ENCODE data around the gene TRIM67. TPM values are rescaled to one million over a fixed set of nuclear protein-coding genes. Genes with fewer than 3 reads are reported as not detected.

The TRIM67 gene
- total and polyA plus RNA-seq, 9 of the 15 experiments (the other 6 are each of a cell fraction or from before 2014, with no cell fraction given): 0.04 to 0.60 (median 0.31) TPM

DNA sequence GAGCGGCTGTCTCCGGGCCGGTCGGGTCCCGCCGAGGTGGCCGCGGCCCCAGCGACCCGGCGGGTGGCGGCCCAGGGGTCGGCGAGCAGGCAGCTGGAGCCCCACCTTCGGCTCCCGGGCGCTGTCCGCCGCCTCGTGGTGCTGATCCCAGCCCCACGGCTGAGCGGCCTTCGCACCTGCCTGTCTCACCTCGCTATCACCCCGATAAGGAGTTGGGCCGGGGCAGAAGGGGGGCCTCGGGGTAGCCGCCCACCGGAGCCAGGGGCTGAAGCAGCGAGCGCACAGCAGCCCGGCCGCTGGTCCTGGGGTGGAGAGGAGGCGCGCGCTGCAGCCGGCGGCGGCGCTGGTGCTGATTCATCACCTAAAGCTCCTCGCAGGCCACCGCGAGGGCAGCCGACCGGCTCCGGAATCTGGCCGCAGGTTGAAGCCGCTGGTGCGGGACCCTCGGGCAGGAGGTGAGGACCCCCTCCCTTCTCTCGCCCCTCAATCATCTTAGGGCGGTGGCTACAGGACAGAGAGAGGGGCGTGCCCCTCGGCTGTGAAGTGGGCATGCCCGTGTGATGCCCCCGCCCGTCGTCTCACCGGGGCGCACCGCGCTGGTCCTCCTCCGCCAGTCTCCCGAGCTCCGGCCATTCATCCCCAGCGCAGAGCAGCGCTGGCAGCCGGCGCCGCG, 575 bp downstream of the TRIM67 start (continued):
- no peak for TF ChIP-seq CCAR2 (IDR thresholded peaks at IDR 0.05; ENCODE audit: low read depth, low read length)
- no peak for TF ChIP-seq NFYB (IDR thresholded peaks at IDR 0.05; ENCODE audit: extremely low read depth, insufficient read length)
- TF ChIP-seq KDM2B (CRISPR knock-in tag; IDR thresholded peaks at IDR 0.05): no peak; the same call in 1 of the 2 replicates
- TF ChIP-seq, protein P1, sequence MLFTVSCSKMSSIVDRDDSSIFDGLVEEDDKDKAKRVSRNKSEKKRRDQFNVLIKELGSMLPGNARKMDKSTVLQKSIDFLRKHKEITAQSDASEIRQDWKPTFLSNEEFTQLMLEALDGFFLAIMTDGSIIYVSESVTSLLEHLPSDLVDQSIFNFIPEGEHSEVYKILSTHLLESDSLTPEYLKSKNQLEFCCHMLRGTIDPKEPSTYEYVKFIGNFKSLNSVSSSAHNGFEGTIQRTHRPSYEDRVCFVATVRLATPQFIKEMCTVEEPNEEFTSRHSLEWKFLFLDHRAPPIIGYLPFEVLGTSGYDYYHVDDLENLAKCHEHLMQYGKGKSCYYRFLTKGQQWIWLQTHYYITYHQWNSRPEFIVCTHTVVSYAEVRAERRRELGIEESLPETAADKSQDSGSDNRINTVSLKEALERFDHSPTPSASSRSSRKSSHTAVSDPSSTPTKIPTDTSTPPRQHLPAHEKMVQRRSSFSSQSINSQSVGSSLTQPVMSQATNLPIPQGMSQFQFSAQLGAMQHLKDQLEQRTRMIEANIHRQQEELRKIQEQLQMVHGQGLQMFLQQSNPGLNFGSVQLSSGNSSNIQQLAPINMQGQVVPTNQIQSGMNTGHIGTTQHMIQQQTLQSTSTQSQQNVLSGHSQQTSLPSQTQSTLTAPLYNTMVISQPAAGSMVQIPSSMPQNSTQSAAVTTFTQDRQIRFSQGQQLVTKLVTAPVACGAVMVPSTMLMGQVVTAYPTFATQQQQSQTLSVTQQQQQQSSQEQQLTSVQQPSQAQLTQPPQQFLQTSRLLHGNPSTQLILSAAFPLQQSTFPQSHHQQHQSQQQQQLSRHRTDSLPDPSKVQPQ (CRISPR knock-in tag; IDR thresholded peaks at IDR 0.05; ENCODE audit: borderline replicate concordance): no peak
- no peak for TF ChIP-seq ZNF174 (CRISPR knock-in tag; IDR thresholded peaks at IDR 0.05)
- peak; percentile 38 for TF ChIP-seq TCF3 (CRISPR knock-in tag; IDR thresholded peaks at IDR 0.05)
- no peak for TF ChIP-seq ZNF696 (CRISPR knock-in tag; conservative IDR thresholded peaks at IDR 0.05)
- TF ChIP-seq, protein P2, sequence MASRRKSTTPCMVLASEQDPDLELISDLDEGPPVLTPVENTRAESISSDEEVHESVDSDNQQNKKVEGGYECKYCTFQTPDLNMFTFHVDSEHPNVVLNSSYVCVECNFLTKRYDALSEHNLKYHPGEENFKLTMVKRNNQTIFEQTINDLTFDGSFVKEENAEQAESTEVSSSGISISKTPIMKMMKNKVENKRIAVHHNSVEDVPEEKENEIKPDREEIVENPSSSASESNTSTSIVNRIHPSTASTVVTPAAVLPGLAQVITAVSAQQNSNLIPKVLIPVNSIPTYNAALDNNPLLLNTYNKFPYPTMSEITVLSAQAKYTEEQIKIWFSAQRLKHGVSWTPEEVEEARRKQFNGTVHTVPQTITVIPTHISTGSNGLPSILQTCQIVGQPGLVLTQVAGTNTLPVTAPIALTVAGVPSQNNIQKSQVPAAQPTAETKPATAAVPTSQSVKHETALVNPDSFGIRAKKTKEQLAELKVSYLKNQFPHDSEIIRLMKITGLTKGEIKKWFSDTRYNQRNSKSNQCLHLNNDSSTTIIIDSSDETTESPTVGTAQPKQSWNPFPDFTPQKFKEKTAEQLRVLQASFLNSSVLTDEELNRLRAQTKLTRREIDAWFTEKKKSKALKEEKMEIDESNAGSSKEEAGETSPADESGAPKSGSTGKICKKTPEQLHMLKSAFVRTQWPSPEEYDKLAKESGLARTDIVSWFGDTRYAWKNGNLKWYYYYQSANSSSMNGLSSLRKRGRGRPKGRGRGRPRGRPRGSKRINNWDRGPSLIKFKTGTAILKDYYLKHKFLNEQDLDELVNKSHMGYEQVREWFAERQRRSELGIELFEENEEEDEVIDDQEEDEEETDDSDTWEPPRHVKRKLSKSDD (conservative IDR thresholded peaks at IDR 0.05; ENCODE audit: low read length): no peak
- TF ChIP-seq, protein P3, sequence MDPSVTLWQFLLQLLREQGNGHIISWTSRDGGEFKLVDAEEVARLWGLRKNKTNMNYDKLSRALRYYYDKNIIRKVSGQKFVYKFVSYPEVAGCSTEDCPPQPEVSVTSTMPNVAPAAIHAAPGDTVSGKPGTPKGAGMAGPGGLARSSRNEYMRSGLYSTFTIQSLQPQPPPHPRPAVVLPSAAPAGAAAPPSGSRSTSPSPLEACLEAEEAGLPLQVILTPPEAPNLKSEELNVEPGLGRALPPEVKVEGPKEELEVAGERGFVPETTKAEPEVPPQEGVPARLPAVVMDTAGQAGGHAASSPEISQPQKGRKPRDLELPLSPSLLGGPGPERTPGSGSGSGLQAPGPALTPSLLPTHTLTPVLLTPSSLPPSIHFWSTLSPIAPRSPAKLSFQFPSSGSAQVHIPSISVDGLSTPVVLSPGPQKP (CRISPR knock-in tag; IDR thresholded peaks at IDR 0.05): no peak; the same call in 1 of the 2 replicates
- TF ChIP-seq ZNF586 (CRISPR knock-in tag; conservative IDR thresholded peaks at IDR 0.05): no peak
- peak; percentile 67 to 72; a peak in 2 of 4 replicates for TF ChIP-seq MAZ (CRISPR knock-in tag; conservative IDR thresholded peaks at IDR 0.05 in 1 of 2, IDR thresholded peaks at IDR 0.05 in 1 of 2)
- TF ChIP-seq ETV1 (tag; conservative IDR thresholded peaks at IDR 0.05; ENCODE audit: low read depth): no peak
- no peak for TF ChIP-seq CHD2 (IDR thresholded peaks at IDR 0.05; ENCODE audit: low read depth, low read length)
- TF ChIP-seq CBX5 (IDR thresholded peaks at IDR 0.05; ENCODE audit: borderline replicate concordance, low read depth): no peak; the same call in 1 of the 2 replicates
- no peak for TF ChIP-seq HMG20A (CRISPR knock-in tag; conservative IDR thresholded peaks at IDR 0.05)

Measured in K562 (cell line).